Measurements from ENCODE around the gene AGTRAP.
A peak's percentile ranks its signal among the peaks of the same experiment; 100 is the strongest.

AGTRAP gene

DNA sequence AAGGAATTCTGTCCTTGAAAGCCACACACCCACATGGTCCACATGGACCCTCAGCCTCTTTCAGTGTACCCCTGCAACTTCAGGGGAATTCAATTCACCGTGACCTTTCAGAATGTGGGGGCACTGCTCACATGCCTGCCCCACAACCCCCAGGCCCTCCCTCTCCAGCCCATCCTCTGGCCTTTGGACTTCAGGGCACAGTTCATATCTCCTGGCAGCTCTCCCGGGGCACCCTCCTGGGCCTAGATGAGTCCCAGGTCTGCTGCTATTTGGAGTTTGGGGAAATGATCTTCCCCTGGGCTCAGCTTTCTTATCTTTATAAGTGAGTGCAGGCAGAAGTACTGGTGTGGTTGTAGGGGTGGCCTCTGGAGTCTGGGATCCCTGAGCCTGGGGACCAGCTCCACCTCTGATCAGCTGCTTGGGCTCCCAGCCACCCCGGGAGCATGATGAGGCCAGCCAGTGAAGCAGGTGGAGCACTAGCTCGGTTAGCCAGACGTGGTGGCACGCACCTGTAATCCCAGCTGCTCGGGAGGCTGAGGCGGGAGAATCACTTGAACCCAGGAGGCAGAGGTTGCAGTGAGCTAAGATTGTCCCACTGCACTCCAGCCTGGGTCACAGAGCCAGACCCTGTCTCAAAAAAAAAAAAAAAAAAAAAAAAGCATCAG, 41.9 kb downstream of the AGTRAP start:
- DNase-seq (ENCODE audit: low read depth in 1 of 2, low spot score in 1 of 2) = no peak
- TF ChIP-seq JUND (IDR thresholded peaks at IDR 0.05; ENCODE audit: low read depth) = no peak
- in situ Hi-C loops (cut with HindIII; ENCODE audit: low pct_unique_long_range_greater_than_20kb, low sequenced_read_pairs) = no loop called here

DNA sequence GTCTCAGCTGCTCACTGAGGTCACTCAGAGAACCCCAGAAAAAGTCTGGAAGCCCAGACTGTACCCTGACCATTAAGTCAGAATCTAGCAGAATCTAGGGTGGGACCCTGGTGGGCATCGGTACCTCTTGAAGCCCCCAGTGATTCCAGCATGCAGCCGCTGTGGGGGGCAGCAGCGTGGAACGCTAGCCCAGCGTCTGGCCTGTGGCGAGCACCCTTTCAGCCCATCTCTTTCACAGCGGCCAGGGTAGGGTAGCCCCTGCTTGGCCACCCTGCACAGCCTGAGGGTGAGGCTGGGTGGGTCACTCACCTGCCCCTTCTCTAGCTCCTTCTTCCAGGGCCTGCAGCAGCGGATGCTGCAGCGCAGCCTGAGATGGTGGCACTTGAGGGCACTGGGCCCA, 42.4 kb downstream of the AGTRAP start:
- no peak for DNase-seq (ENCODE audit: low read depth in 1 of 2, low spot score in 1 of 2)
- in situ Hi-C loops (cut with HindIII; ENCODE audit: low pct_unique_long_range_greater_than_20kb, low sequenced_read_pairs) = no loop called here
- TF ChIP-seq JUND (IDR thresholded peaks at IDR 0.05; ENCODE audit: low read depth) = no peak

DNA sequence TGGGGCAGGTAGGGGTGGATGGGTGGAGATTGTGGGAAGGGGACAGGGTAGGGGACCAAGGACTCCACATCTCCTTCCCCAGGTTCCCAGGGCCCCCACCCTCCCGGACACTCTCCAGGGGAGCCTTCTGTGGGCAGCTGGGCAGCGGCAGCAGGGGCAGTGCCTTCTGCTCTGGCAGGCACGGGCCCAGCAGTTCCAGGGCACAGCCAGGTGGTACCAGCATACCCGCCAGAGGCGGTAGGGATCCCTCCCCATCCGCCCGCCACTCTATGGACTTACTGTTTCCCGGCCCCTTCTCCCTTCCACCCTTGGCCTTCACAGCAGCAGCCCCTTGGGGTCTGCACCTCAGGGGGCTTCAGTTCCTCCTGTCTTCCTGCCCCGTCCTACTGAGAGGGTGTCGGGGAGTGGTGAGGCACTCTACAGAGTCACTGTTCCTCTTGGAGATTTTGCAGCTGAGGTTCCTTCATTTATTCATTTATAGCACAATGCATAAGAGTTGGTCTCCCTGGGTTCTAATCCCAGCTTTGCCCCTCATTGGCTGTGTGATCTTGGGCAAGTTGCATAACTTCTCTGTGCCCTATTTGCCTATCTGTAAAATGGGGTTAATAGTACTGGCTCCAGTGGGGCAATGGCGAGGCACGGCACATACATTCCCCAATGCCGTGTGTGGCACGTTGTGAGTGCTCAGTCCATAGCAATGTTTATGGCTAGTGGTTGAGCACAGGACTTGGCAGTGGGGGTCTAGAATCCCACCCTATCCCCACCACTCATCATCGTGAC, 43.1 kb downstream of the AGTRAP start:
- in situ Hi-C loops (cut with HindIII; ENCODE audit: low pct_unique_long_range_greater_than_20kb, low sequenced_read_pairs) = no loop called here
- TF ChIP-seq JUND (IDR thresholded peaks at IDR 0.05; ENCODE audit: low read depth) = no peak
- no peak for DNase-seq (ENCODE audit: low read depth in 1 of 2, low spot score in 1 of 2)

DNA sequence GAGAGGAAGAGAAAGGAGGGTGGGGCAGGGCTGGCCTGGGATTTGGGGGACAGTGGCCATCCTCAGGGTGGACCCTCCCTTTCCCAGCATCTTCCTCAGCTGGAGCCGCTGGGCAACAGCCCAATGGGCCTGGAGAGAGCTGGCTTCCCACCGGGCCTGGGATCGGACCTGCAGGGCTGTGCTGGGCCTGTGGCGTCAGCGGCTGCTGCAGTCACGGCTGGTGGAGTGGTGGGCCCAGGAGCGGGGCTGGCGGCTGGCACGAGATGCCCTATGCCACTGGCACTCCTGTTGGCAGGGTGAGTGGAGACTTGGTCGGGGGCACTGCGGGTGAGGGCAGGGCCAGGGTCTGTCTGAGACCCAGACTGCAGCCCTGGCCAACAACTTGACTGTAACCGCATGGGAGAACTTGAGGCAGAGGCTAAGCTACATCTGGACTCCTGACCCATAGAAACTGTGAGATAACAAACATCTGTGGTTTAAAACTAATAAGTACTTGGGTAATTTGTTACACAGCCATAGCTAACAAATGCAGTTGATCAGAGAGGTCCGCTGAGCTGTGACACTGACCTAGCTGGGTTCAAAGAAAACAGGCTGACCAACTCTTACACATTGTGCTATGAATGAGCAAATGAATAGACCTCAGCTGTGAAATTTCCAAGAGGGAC, 43.9 kb downstream of the AGTRAP start:
- no peak for TF ChIP-seq JUND (IDR thresholded peaks at IDR 0.05; ENCODE audit: low read depth)
- DNase-seq (ENCODE audit: low read depth in 1 of 2, low spot score in 1 of 2) = no peak
- in situ Hi-C loops (cut with HindIII; ENCODE audit: low pct_unique_long_range_greater_than_20kb, low sequenced_read_pairs) = no loop called here

DNA sequence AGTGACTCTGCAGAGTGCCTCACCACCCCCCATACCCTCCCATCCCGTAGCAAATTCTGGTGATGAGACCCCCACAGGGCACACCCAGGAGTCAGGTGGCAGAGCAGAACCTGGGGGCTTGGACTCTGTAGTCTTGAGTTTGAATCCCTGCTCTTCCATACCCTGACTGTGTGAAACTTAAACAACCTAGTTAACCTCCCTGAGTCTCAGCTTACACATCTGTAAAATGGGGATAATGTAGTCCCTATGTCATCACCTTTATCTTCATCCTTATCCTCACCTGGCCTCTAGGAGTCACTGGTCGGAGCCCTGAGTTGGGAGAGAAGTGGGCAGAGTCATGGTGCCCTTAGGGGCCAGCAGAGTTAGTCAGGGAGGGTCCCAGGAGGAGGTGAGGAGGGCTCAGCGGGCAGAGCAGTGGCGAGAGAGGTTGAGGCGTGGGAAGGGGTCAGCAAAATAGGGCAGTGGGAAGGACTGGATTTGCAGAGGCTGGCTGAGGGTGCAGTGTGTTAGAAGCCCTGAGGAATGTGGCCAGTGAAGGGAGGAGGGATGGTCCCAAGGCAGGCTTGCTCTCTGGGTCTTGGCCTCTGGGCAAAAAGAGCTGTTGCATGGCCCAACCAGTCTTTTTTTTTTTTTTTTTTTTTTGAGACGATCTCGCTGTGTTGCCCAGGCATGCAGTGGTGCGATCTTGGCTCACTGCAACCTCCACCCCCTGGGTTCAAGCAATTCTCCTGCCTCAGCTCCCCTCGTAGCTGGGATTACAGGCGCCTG, 44.6 kb downstream of the AGTRAP start:
- in situ Hi-C loops (cut with HindIII; ENCODE audit: low pct_unique_long_range_greater_than_20kb, low sequenced_read_pairs) = no loop called here
- DNase-seq (ENCODE audit: low read depth in 1 of 2, low spot score in 1 of 2) = no peak
- no peak for TF ChIP-seq JUND (IDR thresholded peaks at IDR 0.05; ENCODE audit: low read depth)

DNA sequence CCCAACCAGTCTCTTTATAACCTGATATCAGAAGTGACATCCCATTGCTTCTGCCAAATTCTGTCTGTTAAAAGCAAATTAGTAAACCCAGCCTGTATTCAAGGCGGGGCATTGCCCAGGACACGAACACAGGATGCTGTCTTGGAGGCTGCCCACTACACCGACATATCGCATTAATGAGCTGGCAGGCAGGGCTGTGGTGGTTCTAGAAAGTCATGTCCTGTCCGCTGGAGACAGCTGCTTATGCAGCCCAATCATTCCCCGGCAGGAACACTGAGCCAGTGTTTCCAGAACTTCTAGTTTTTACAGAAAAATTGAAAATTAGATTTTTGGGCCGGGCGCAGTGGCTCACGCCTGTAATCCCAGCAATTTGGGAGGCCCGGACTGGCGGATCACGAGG, 45.4 kb downstream of the AGTRAP start:
- DNase-seq (ENCODE audit: low read depth in 1 of 2, low spot score in 1 of 2) = no peak
- in situ Hi-C loops (cut with HindIII; ENCODE audit: low pct_unique_long_range_greater_than_20kb, low sequenced_read_pairs) = no loop called here
- TF ChIP-seq JUND (IDR thresholded peaks at IDR 0.05; ENCODE audit: low read depth) = no peak

DNA sequence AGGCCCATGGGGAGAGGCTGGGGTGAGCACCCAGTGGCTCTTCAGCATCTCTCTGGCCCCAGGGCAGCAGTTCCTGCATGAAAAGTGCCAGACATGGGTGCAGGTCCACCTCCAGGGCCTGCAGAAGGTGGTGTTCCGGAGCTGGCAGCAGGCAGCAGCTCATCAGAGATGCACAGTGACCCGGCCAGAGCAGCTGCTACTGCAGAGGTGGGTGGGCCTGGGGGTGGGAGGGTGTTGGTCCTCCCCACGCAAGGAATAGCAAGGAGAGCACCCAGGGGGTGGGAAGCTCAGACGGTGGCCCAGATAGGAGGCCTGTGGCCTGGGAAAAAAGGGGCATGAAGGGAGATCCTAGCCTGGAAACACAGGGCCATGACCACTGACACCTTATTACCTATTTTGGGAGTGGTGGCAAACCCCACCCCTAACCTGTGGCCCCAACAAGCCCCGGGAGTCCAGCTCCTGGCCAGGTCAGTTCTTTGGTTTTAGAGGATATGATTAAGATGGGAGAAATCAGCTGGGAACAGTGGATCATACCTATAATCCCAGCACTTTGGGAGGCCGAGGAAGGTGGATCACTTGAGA, 46.3 kb downstream of the AGTRAP start:
- in situ Hi-C loops (cut with HindIII; ENCODE audit: low pct_unique_long_range_greater_than_20kb, low sequenced_read_pairs) = no loop called here
- TF ChIP-seq JUND (IDR thresholded peaks at IDR 0.05; ENCODE audit: low read depth) = no peak
- no peak for DNase-seq (ENCODE audit: low read depth in 1 of 2, low spot score in 1 of 2)

DNA sequence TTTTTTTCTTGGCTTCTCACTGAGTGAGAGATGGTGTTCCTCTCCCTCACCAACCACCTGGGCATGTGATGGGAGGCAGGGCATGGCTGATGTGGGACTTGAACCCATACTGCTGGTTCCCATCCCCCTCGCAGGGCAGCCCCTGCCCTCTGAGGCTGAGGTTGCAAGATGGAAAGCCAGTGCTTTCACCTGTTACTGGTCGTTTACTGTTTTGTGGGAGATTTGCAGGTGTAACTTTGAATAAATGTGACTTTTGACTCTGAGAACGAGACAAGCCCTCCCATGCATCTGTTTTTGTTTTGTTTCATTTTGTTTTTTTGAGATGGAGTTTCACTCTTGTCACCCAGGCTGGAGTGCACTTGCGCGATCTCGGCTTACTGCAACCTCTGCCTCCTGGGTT, 47.6 kb downstream of the AGTRAP start:
- TF ChIP-seq JUND (IDR thresholded peaks at IDR 0.05; ENCODE audit: low read depth) = no peak
- in situ Hi-C loops (cut with HindIII; ENCODE audit: low pct_unique_long_range_greater_than_20kb, low sequenced_read_pairs) = no loop called here
- DNase-seq (ENCODE audit: low read depth in 1 of 2, low spot score in 1 of 2) = no peak

DNA sequence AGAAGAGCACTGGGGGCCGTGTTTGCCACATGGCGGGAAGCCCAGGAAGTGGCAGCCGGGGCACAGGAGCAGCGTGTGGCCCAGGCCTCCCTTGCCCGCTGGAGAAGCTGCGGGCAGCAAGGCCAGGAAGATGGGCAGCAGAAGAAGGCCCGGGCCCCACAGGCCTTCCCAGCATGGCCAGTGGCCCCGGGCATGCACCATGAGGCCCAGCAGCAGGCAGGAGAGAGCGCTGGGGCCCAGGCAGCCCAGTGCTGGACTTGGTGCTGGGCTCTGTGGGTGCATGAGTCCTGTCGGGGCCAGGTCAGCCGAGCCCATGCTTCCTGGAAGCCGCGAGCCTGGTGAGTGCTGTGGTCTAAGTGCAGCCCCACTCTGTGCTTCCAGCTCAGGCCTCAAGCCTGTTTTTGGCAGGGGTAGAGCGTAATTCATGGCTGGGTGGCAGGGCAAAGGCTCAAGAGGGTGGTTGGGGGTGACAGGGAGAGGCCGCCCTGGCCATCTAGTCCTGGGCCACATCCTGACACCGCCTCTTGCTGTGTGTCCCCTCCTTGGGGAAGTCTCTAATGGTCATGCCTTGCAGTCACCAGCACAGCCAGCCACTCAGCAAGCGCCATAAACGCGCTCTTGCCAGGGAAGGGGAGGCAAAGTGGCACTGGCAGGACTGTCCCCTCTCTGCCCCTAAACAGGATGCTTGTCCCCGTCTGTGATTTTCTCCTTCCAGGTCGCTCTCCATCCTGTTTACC, 48.5 kb downstream of the AGTRAP start:
- DNase-seq (ENCODE audit: low read depth in 1 of 2, low spot score in 1 of 2) = no peak
- no peak for TF ChIP-seq JUND (IDR thresholded peaks at IDR 0.05; ENCODE audit: low read depth)
- in situ Hi-C loops (cut with HindIII; ENCODE audit: low pct_unique_long_range_greater_than_20kb, low sequenced_read_pairs) = no loop called here

DNA sequence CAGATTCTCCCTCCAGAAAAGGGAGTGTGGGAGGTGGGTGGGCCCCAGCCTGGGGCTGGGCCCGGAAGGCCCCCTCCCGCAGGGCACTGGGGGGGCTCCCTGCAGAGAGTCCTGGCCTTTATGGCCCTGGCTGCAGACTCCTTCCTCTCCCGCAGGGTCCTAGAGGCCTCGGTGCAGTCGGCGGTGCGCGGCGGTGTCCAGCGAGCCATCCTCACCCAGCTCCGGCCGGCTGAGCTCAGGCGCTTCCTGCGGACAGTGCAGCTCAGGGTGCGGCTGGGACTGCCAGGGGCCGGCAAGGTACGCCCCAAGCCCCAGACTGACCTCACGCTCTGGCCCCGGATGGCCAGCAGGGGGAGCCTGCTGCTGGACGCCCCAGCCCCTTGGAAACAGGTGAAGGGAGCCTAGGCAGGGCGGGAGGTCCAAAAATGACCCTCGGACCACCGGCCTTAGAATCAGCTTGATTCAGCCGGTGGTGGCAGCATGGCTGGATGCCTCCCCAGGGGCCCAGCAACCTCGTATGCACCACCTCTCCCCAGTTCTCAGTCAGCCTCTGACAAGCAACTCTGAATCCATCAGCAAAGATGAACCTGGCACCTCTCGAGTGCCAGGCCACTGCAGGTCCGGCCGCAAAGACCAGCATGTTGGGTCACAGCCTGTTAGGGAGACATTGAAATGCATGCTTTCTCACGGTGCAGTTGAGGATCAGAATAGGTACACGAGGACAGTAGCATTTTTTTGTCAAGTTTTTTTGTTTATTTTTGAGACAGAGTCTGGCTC, 49.2 kb downstream of the AGTRAP start:
- TF ChIP-seq JUND (IDR thresholded peaks at IDR 0.05; ENCODE audit: low read depth) = no peak
- in situ Hi-C loops (cut with HindIII; ENCODE audit: low pct_unique_long_range_greater_than_20kb, low sequenced_read_pairs) = no loop called here
- DNase-seq (ENCODE audit: low read depth in 1 of 2, low spot score in 1 of 2) = peak in 1 of 2 experiments; percentile 37

DNA sequence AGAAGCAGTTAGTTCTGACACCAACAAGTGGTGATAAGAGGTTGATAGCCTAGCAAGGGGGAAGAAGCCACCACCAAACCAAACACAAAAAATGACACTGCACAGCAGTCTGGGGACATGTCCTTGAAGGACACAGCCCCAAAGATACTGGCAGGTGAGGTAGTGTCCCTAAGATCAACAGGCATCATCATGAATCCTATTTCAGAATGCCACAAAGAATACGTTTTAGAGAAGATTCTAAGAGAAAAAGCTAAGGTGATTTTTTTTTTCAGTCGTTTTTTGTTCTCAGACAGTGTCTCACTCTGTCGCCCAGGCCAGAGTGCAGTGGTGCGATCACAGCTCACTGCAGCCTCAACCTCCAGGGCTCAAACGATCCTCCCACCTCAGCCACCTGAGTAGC, 50.2 kb downstream of the AGTRAP start:
- in situ Hi-C loops (cut with HindIII; ENCODE audit: low pct_unique_long_range_greater_than_20kb, low sequenced_read_pairs) = no loop called here
- no peak for TF ChIP-seq JUND (IDR thresholded peaks at IDR 0.05; ENCODE audit: low read depth)
- DNase-seq (ENCODE audit: low read depth in 1 of 2, low spot score in 1 of 2) = no peak

Data from T47D (cell line).